ENCODE measurements around the gene RASEF.

- TF ChIP-seq EZH2 (IDR thresholded peaks at IDR 0.05; ENCODE audit: borderline replicate concordance, low read length) (no peak), CTCF (IDR thresholded peaks at IDR 0.05; ENCODE audit: low read length) (no peak)
These were observed 30.8 kb downstream of the RASEF start for GRCh38 chr9:83032065-83032625.

Data from OCI-LY1 (cell line).